Hepatocyte (in vitro differentiated cells): ENCODE measurements around the gene CYP17A1.
"Not testable (repeated sequence)": the region's sequence is repeated elsewhere in the genome, so short reads cannot be mapped to it uniquely, and the experiment has no call there.

ENCODE experiments used
- EZH2 ChIP-seq: fragments of 200-600 bp; sonication (generic); IDR thresholded peaks from 2 replicates; pipeline ENCODE4 v1.6.1; 2016; ENCODE audit warnings: antibody characterized with exemption, mild to moderate bottlenecking, borderline replicate concordance
- EZH2phosphoT487 ChIP-seq: fragments of 200-600 bp; sonication (generic); IDR thresholded peaks from one replicate; pipeline ENCODE4 v1.6.1; 2018; ENCODE audit warnings: antibody characterized with exemption, mild to moderate bottlenecking, low read depth, moderate library complexity; ENCODE audit not compliant: unreplicated experiment, severe bottlenecking
- TF ChIP-seq, protein P1 (sequence below): fragments of 200-600 bp; sonication (generic); IDR thresholded peaks from 2 replicates; pipeline ENCODE4 v1.5.1; 2016; ENCODE audit warnings: antibody characterized with exemption, mild to moderate bottlenecking; ENCODE audit not compliant: poor library complexity

DNA sequence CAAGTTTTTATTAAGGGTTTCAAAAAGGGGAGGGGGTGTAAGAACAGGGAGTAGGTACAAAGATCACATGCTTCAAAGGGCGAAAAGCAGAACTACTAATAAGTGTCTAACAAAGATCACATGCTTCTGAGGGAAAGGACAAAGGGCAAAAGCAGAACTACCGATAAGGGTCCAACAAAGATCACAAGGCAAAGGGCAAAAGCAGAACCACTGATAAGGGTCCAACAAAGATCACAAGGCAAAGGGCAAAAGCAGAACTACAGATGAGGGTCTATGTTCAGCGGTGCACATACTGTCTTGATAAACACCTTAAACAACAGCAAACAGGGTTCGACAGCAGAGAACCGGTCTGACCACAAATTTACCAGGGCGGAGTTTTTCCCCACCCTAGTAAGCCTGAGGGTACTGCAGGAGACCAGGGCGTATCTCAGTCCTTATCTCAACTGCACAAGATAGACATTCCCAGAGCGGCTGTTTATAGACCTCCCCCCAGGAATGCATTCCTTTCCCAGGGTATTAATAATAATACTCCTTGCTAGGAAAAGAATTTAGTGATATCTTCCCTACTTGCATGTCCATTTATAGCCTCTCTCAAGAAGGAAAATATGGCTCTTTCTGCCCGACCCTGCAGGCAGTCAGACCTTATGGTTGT, 1.2 kb upstream of the CYP17A1 start:
- TF ChIP-seq, protein P1, sequence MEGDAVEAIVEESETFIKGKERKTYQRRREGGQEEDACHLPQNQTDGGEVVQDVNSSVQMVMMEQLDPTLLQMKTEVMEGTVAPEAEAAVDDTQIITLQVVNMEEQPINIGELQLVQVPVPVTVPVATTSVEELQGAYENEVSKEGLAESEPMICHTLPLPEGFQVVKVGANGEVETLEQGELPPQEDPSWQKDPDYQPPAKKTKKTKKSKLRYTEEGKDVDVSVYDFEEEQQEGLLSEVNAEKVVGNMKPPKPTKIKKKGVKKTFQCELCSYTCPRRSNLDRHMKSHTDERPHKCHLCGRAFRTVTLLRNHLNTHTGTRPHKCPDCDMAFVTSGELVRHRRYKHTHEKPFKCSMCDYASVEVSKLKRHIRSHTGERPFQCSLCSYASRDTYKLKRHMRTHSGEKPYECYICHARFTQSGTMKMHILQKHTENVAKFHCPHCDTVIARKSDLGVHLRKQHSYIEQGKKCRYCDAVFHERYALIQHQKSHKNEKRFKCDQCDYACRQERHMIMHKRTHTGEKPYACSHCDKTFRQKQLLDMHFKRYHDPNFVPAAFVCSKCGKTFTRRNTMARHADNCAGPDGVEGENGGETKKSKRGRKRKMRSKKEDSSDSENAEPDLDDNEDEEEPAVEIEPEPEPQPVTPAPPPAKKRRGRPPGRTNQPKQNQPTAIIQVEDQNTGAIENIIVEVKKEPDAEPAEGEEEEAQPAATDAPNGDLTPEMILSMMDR, result not testable (repeated sequence)
- not testable (repeated sequence) for TF ChIP-seq EZH2phosphoT487, EZH2
